ENCODE results near the gene KDM7A.
"Not testable (repeated sequence)": the region's sequence is repeated elsewhere in the genome, so short reads cannot be mapped to it uniquely, and the experiment has no call there.

The KDM7A gene

GRCh38 chr7:140211698-140212097 lies 34.9 kb upstream of the KDM7A start:
- TF ChIP-seq POLR2A (IDR thresholded peaks at IDR 0.05; ENCODE audit: low read depth, low read length): no peak
- DNase-seq (ENCODE audit: insufficient read length, low spot score): no peak
- FAIRE-seq: no peak

- FAIRE-seq (no peak), DNase-seq (ENCODE audit: insufficient read length, low spot score) (no peak)
- no peak for TF ChIP-seq POLR2A (IDR thresholded peaks at IDR 0.05; ENCODE audit: low read depth, low read length)
Observed at GRCh38 chr7:140209866-140210609, 33.3 kb upstream of the KDM7A start.

- no peak for DNase-seq (ENCODE audit: insufficient read length, low spot score)
- no peak for FAIRE-seq
- TF ChIP-seq POLR2A (IDR thresholded peaks at IDR 0.05; ENCODE audit: low read depth, low read length): no peak
Observed at GRCh38 chr7:140206616-140207389, 30.0 kb upstream of the KDM7A start.

- no peak for TF ChIP-seq POLR2A (IDR thresholded peaks at IDR 0.05; ENCODE audit: low read depth, low read length)
- FAIRE-seq (no peak), DNase-seq (ENCODE audit: insufficient read length, low spot score) (no peak)
Observed at GRCh38 chr7:140205600-140205999, 28.8 kb upstream of the KDM7A start.

GRCh38 chr7:140203556-140203955 lies 26.8 kb upstream of the KDM7A start:
- no peak for FAIRE-seq
- no peak for TF ChIP-seq POLR2A (IDR thresholded peaks at IDR 0.05; ENCODE audit: low read depth, low read length)
- DNase-seq (ENCODE audit: insufficient read length, low spot score): no peak

GRCh38 chr7:140202942-140203341 lies 26.2 kb upstream of the KDM7A start:
- DNase-seq (ENCODE audit: insufficient read length, low spot score); FAIRE-seq: not testable (repeated sequence)

- TF ChIP-seq POLR2A (IDR thresholded peaks at IDR 0.05; ENCODE audit: low read depth, low read length): no peak
- DNase-seq (ENCODE audit: insufficient read length, low spot score) (no peak), FAIRE-seq (no peak)
Observed at GRCh38 chr7:140201393-140201792, 24.6 kb upstream of the KDM7A start.

- DNase-seq (ENCODE audit: insufficient read length, low spot score): no peak
- TF ChIP-seq POLR2A (IDR thresholded peaks at IDR 0.05; ENCODE audit: low read depth, low read length): no peak
- no peak for FAIRE-seq
Observed at GRCh38 chr7:140200061-140200989, 23.5 kb upstream of the KDM7A start.

GRCh38 chr7:140197938-140198337 lies 21.2 kb upstream of the KDM7A start:
- DNase-seq (ENCODE audit: insufficient read length, low spot score) (no peak), FAIRE-seq (no peak)
- no peak for TF ChIP-seq POLR2A (IDR thresholded peaks at IDR 0.05; ENCODE audit: low read depth, low read length)

GRCh38 chr7:140197218-140197890 lies 20.6 kb upstream of the KDM7A start:
- TF ChIP-seq POLR2A (IDR thresholded peaks at IDR 0.05; ENCODE audit: low read depth, low read length): no peak
- no peak for FAIRE-seq
- no peak for DNase-seq (ENCODE audit: insufficient read length, low spot score)

GRCh38 chr7:140196361-140197217 lies 19.8 kb upstream of the KDM7A start:
- FAIRE-seq: no peak
- no peak for TF ChIP-seq POLR2A (IDR thresholded peaks at IDR 0.05; ENCODE audit: low read depth, low read length)
- no peak for DNase-seq (ENCODE audit: insufficient read length, low spot score)

- DNase-seq (ENCODE audit: insufficient read length, low spot score): no peak
- FAIRE-seq: no peak
- TF ChIP-seq POLR2A (IDR thresholded peaks at IDR 0.05; ENCODE audit: low read depth, low read length): no peak
Observed at GRCh38 chr7:140195859-140196258, 19.1 kb upstream of the KDM7A start.

GRCh38 chr7:140192620-140193019 lies 15.8 kb upstream of the KDM7A start:
- no peak for FAIRE-seq
- DNase-seq (ENCODE audit: insufficient read length, low spot score): no peak
- TF ChIP-seq POLR2A (IDR thresholded peaks at IDR 0.05; ENCODE audit: low read depth, low read length): no peak
